Breast epithelium (tissue), 3 donors: Measurements from ENCODE around the gene C22orf31.

Source experiments
- POLR2AphosphoS5 ChIP-seq, 3 donors: sonication (generic); formaldehyde crosslinking; IDR thresholded peaks; one replicate each; pipeline ENCODE4 v1.6.1; 2017; ENCODE audit warnings: antibody characterized with exemption in 3 of 3
- TF ChIP-seq, protein P1 (sequence below), 3 donors: fragments of 450-650 bp; IDR thresholded peaks; one replicate each; pipeline ENCODE4 v1.5.1; 2016 to 2017; ENCODE audit warnings: antibody characterized with exemption in 3 of 3, mild to moderate bottlenecking in 3 of 3, moderate library complexity in 3 of 3

- TF ChIP-seq POLR2AphosphoS5 (IDR thresholded peaks at IDR 0.05) = no peak
- TF ChIP-seq, protein P1, sequence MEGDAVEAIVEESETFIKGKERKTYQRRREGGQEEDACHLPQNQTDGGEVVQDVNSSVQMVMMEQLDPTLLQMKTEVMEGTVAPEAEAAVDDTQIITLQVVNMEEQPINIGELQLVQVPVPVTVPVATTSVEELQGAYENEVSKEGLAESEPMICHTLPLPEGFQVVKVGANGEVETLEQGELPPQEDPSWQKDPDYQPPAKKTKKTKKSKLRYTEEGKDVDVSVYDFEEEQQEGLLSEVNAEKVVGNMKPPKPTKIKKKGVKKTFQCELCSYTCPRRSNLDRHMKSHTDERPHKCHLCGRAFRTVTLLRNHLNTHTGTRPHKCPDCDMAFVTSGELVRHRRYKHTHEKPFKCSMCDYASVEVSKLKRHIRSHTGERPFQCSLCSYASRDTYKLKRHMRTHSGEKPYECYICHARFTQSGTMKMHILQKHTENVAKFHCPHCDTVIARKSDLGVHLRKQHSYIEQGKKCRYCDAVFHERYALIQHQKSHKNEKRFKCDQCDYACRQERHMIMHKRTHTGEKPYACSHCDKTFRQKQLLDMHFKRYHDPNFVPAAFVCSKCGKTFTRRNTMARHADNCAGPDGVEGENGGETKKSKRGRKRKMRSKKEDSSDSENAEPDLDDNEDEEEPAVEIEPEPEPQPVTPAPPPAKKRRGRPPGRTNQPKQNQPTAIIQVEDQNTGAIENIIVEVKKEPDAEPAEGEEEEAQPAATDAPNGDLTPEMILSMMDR (IDR thresholded peaks at IDR 0.05) = no peak
These were observed 22.4 kb upstream of the C22orf31 start for GRCh38 chr22:29083933-29084591.
